ENCODE data around the gene STS.

The STS gene

GRCh38 chrX:7146020-7146702, 1.4 kb upstream of the STS start:
- H3K23ac ChIP-seq (ENCODE audit: low read depth, low read length, poor library complexity): no peak overlapping the region
- no peaks in the 10 kb centered on the region for H3K27me3 ChIP-seq (ENCODE audit: control insufficient read depth in 3 of 3, insufficient read depth in 3 of 3, low read depth in 1 of 3, low read length in 3 of 3)
- H3K14ac ChIP-seq (ENCODE audit: low read length): no peak overlapping the region
- H3K4me1 ChIP-seq (ENCODE audit: control insufficient read depth in 2 of 2, insufficient read depth in 1 of 2, low read depth in 1 of 2, low read length in 2 of 2): no peaks in the 10 kb centered on the region
- no peak overlapping the region for H2BK120ac ChIP-seq (ENCODE audit: low read depth, low read length)
- no peak overlapping the region for H3K4me2 ChIP-seq (ENCODE audit: insufficient read depth, low read length, poor library complexity, severe bottlenecking)
- H3K9ac ChIP-seq (ENCODE audit: low read depth, low read length, poor library complexity): no peak overlapping the region
- no peak overlapping the region for H3K4ac ChIP-seq (ENCODE audit: low read length)
- no peaks in the 10 kb centered on the region for H3K36me3 ChIP-seq (replicated peaks in 1 of 2; ENCODE audit: control insufficient read depth in 2 of 2, insufficient read depth in 2 of 2, low read length in 2 of 2)
- no CpG with 5 or more reads among the region's 3 CpGs for WGBS, 2 donors (ENCODE audit: extremely low coverage in 2 of 2, insufficient read length in 2 of 2, insufficient replicate concordance in 1 of 2)
- H2BK12ac ChIP-seq (ENCODE audit: low read length): no peak overlapping the region
- H4K8ac ChIP-seq (ENCODE audit: low read depth, low read length): no peak overlapping the region
- H2BK15ac ChIP-seq (ENCODE audit: low read length): no peak overlapping the region
- H3K4me3 ChIP-seq (ENCODE audit: low read length in 2 of 2): no peak overlapping the region
- H3K18ac ChIP-seq (ENCODE audit: low read length): no peak overlapping the region
- no peaks in the 10 kb centered on the region for H3K9me3 ChIP-seq (replicated peaks in 1 of 2; ENCODE audit: control insufficient read depth in 2 of 2, insufficient read depth in 1 of 2, low read depth in 1 of 2, low read length in 2 of 2)
- peaks cover 6% of the 10 kb centered on the region for H3K79me1 ChIP-seq (ENCODE audit: low read depth, low read length)
- DNase-seq (ENCODE audit: low spot score): no peak
- no peak overlapping the region for H2AFZ ChIP-seq (ENCODE audit: low read length)
- no peak overlapping the region for H4K91ac ChIP-seq (ENCODE audit: low read depth, low read length, poor library complexity)
- H2BK5ac ChIP-seq (ENCODE audit: low read length): no peak overlapping the region
- no peak overlapping the region for H2AK5ac ChIP-seq (ENCODE audit: low read depth, low read length)
- H3K27ac ChIP-seq (replicated peaks; ENCODE audit: low read length): no peak overlapping the region

GRCh38 chrX:7146703-7147412, 654 bp upstream of the STS start:
- no peaks in the 10 kb centered on the region for H3K9me3 ChIP-seq (replicated peaks in 1 of 2; ENCODE audit: control insufficient read depth in 2 of 2, insufficient read depth in 1 of 2, low read depth in 1 of 2, low read length in 2 of 2)
- H3K18ac ChIP-seq (ENCODE audit: low read length): no peak overlapping the region
- H3K9ac ChIP-seq (ENCODE audit: low read depth, low read length, poor library complexity): peak overlapping the region; percentile 70
- H2BK5ac ChIP-seq (ENCODE audit: low read length): no peak overlapping the region
- no peak overlapping the region for H2AK5ac ChIP-seq (ENCODE audit: low read depth, low read length)
- no peak overlapping the region for H4K8ac ChIP-seq (ENCODE audit: low read depth, low read length)
- H4K91ac ChIP-seq (ENCODE audit: low read depth, low read length, poor library complexity): no peak overlapping the region
- H3K14ac ChIP-seq (ENCODE audit: low read length): no peak overlapping the region
- no peaks in the 10 kb centered on the region for H3K36me3 ChIP-seq (replicated peaks in 1 of 2; ENCODE audit: control insufficient read depth in 2 of 2, insufficient read depth in 2 of 2, low read length in 2 of 2)
- peaks cover 6% of the 10 kb centered on the region for H3K79me1 ChIP-seq (ENCODE audit: low read depth, low read length)
- peak overlapping the region; percentile 57 for H3K4me2 ChIP-seq (ENCODE audit: insufficient read depth, low read length, poor library complexity, severe bottlenecking)
- no peak overlapping the region for H3K4ac ChIP-seq (ENCODE audit: low read length)
- no peaks in the 10 kb centered on the region for H3K4me1 ChIP-seq (ENCODE audit: control insufficient read depth in 2 of 2, insufficient read depth in 1 of 2, low read depth in 1 of 2, low read length in 2 of 2)
- no peak overlapping the region for H3K27ac ChIP-seq (replicated peaks; ENCODE audit: low read length)
- no CpG with 5 or more reads among the region's 13 CpGs for WGBS, 2 donors (ENCODE audit: extremely low coverage in 2 of 2, insufficient read length in 2 of 2, insufficient replicate concordance in 1 of 2)
- H3K27me3 ChIP-seq (ENCODE audit: control insufficient read depth in 3 of 3, insufficient read depth in 3 of 3, low read depth in 1 of 3, low read length in 3 of 3): no peaks in the 10 kb centered on the region
- H2BK12ac ChIP-seq (ENCODE audit: low read length): no peak overlapping the region
- peak overlapping the region; percentile 75 to 96 for H3K4me3 ChIP-seq (ENCODE audit: low read length in 2 of 2)
- peak overlapping the region; percentile 96 for H2AFZ ChIP-seq (ENCODE audit: low read length)
- H2BK120ac ChIP-seq (ENCODE audit: low read depth, low read length): no peak overlapping the region
- no peak overlapping the region for H3K23ac ChIP-seq (ENCODE audit: low read depth, low read length, poor library complexity)
- H2BK15ac ChIP-seq (ENCODE audit: low read length): no peak overlapping the region
- no peak for DNase-seq (ENCODE audit: low spot score)

DNA sequence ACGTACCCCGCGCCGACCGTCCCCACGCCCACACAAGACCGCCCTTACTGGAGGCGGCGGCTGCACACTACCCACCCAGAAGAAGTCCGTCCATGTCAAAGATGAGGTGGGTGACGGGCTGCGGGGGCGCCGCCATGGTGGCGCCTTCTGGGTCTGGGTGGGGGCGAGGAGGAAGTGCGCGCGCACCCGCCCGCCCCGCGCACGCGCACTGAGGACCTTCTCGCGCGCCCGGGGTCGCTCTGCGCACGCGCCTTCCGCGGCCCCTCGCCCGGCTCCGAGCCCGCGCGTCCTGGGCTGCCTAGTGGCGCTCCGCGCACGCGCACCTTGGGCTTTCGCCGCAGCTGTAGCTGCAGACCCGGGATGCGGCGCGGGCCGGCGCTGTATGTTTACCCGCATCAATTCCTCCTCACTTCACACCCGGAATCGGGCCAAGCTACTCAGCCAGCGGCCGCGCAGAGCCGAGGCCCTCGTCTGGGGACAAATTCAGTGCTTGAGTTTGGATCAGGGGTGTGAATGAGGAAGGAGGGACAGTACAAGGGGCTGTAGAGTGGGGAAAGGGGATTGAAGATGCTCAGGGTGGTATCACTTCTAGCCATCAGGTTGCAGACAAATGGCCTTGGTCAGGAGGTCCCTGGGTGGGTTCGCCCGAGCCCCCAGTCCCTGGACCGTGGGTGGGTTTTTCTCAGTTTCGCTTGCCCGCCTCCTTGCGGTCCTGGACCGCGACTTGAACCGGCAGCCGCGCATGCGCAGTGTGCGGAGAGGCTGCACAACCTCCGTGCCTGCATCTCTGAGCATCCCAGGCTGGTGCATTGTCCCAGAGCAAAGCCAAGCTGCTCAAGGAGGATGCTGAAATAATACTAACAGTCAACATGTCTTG, 704 bp downstream of the STS start, which contains the start of gene PUDP:
Gene PUDP (minus strand): TSS at position 176 of the 877 bp plus-strand sequence. CDS start 40 bp downstream, at position 136.
- DNase-seq (ENCODE audit: low spot score): peak; percentile 81
- Histone ChIP-seq H3K36me3 (replicated peaks in 1 of 2; ENCODE audit: control insufficient read depth in 2 of 2, insufficient read depth in 2 of 2, low read length in 2 of 2) (no peaks in the 10 kb centered on the region), H3K27ac (replicated peaks; ENCODE audit: low read length) (peak within 1 kb of the TSS; percentile 86), H2BK120ac (ENCODE audit: low read depth, low read length) (no peak within 1 kb of the TSS), H2BK12ac (ENCODE audit: low read length) (no peak within 1 kb of the TSS), H3K4me2 (ENCODE audit: insufficient read depth, low read length, poor library complexity, severe bottlenecking) (peak within 1 kb of the TSS; percentile 57), H3K9me3 (replicated peaks in 1 of 2; ENCODE audit: control insufficient read depth in 2 of 2, insufficient read depth in 1 of 2, low read depth in 1 of 2, low read length in 2 of 2) (no peaks in the 10 kb centered on the region), H3K18ac (ENCODE audit: low read length) (peak within 1 kb of the TSS; percentile 94), H3K14ac (ENCODE audit: low read length) (no peak within 1 kb of the TSS), H4K91ac (ENCODE audit: low read depth, low read length, poor library complexity) (no peak within 1 kb of the TSS), H2AK5ac (ENCODE audit: low read depth, low read length) (no peak within 1 kb of the TSS), H3K27me3 (ENCODE audit: control insufficient read depth in 3 of 3, insufficient read depth in 3 of 3, low read depth in 1 of 3, low read length in 3 of 3) (no peaks in the 10 kb centered on the region), H3K4me3 (ENCODE audit: low read length in 2 of 2) (peak within 1 kb of the TSS; percentile 75 to 96), H3K79me1 (ENCODE audit: low read depth, low read length) (peaks cover 6% of the 10 kb centered on the region), H2BK5ac (ENCODE audit: low read length) (no peak within 1 kb of the TSS), H3K23ac (ENCODE audit: low read depth, low read length, poor library complexity) (no peak within 1 kb of the TSS), H4K8ac (ENCODE audit: low read depth, low read length) (no peak within 1 kb of the TSS), H3K4ac (ENCODE audit: low read length) (no peak within 1 kb of the TSS), H2BK15ac (ENCODE audit: low read length) (no peak within 1 kb of the TSS), H2AFZ (ENCODE audit: low read length) (peak within 1 kb of the TSS; percentile 96), H3K9ac (ENCODE audit: low read depth, low read length, poor library complexity) (peak within 1 kb of the TSS; percentile 81), H3K4me1 (ENCODE audit: control insufficient read depth in 2 of 2, insufficient read depth in 1 of 2, low read depth in 1 of 2, low read length in 2 of 2) (no peaks in the 10 kb centered on the region)
- no CpG with 5 or more reads among the region's 76 CpGs for WGBS, 2 donors (ENCODE audit: extremely low coverage in 2 of 2, insufficient read length in 2 of 2, insufficient replicate concordance in 1 of 2)

Measured in neuronal stem cell (in vitro differentiated cells).